GM18511 (cell line): Measurements from ENCODE around the gene SAMD1.
"Not testable (repeated sequence)": the region's sequence is repeated elsewhere in the genome, so short reads cannot be mapped to it uniquely, and the experiment has no call there.

ENCODE experiments used
- ATAC-seq: cut with Tn5 transposase; IDR thresholded peaks from one replicate; pipeline ENCODE4 v1.9.1; 2021; ENCODE audit warnings: mild to moderate bottlenecking, moderate library complexity; ENCODE audit not compliant: unreplicated experiment

The SAMD1 gene

DNA sequence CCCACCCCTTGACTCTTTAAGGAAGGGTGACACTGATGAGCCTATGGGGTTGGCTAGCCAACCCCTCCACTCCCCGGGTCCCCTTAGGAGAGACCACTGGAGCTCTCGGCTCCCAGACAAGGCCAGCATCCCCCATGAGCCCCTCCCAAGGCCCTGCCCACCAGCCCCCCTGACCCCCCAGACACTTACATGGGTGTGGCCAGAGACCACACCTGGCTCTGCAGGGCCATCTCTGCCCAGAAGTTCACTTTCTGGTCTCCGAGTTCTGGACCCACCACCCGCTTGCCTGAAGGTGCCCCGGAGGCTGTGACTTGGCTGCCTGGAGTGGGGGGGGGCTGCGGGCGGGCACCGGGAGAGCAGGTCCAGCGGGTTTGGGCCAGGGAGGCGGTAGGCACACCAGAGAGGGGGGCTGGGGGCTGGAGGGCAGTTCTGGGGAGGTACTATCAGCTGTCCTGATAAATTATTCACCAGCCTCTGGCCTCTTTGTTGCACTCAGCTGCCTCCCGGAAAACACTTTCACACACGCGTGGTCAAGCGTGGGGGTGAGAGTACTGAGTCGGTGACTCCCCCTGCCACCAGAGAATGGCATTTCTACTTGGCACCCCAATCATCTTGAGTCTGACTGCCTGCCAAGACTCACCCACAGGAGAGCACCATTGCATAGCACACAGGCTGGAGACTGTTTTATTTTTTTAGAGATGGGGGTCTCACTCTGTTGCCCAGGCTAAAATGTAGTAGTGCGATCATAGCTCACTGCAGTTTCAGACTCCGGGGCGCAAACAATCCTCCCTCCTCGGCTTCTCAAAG is 28.6 kb downstream of the SAMD1 start, which contains the start of gene PALM3:
Gene PALM3, minus strand, starts transcription at position 326 of the 807 bp plus-strand sequence. Its CDS starts 96 bp downstream, at position 230.
- no peak for ATAC-seq

DNA sequence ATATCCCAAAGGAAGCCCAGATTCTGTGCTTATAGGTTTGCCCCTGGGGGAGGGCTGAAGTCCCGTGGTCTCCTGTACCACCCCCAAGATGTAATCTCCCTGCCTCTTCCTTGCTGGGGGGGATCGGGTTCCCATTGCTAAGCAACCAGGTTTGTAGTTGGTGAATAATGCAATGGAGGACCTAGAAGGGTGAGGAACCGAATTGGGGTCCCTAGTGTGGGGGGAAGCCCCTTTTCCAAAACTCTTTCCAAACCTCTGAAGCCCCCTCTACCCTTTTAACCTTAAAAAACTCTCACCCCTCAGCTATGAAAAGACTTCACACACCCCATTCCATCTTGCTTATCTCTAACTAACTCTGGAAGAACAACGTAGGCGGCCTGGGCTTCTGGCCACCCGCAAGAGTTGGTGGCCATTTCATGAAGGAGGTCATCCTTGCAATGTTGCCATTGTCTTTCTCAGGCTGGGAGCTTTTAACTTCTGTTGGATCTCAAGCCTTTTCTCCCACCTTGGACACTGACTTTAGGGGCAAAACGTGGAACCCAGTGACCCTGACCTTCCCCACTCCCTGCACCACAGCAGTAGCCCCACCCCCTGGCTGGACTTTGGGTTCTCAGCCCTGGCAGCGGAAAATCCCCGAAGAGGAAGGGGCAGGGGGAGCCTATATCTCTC is 29.3 kb downstream of the SAMD1 start:
- ATAC-seq: no peak

GRCh38 chr19:14059652-14060155 is 30.8 kb downstream of the SAMD1 start:
- ATAC-seq: no peak

DNA sequence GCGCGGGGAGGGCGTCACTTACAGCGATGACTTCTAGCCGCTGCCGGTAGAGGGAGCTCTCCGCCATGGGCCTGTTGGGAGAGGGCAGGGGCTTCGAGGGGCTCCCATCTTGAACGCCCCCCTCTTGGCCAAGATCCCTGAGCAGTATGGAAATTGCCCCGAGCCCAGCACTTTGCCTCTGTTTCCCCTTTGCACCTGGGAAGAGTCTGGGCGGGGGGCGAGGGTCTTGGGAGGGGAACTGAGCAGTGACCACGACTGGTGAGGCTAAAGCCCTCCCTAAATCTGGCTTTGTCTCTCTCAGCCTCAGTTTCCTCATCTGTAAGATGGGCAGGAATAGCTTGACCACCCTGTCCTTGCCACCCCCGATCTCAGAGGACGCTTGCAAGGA is 31.5 kb downstream of the SAMD1 start:
- ATAC-seq: no peak

DNA sequence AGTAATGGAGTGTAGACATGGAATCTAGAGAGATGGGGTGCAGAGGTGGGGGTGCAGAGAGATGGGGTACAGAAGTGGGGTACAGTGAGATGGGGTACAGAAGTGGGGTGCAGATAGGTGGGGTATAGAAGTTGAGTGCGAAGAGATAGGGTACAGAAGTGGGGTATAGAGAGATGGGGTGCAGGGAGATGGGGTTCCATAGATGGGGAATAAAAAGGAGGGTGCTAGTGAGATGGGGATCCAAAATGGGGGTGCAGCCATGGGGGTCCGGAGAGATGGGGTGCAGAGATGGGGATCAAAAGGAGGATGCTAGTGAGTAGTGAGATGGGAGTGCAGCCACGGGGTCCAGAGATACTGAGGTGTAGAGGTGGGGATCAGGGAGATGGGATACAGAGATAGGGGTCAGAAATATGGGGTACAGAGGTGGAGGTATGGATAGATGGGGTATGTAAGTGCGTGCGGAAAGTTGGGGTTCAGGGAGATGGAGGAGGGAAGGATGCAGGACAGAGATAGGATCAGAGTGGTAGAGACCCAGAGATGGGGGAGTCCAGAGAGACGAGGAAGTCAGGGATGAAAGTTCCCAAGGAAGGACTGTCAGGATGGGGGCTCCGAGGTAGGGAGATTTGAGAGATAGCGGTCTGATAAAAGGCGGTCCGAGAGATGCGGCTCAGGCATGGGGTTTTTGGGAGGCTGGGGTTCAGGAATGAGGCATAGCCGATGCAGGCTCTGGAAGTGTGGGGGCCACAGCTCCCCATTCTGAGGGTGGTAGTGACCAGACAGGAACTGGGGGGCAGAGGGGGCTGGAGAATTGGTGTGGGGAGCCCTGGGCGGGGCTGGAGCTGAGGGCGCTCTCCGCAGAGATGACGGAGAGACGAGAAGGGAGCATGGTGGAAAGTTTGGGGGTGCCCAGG is 32.1 kb downstream of the SAMD1 start:
- no peak for ATAC-seq

DNA sequence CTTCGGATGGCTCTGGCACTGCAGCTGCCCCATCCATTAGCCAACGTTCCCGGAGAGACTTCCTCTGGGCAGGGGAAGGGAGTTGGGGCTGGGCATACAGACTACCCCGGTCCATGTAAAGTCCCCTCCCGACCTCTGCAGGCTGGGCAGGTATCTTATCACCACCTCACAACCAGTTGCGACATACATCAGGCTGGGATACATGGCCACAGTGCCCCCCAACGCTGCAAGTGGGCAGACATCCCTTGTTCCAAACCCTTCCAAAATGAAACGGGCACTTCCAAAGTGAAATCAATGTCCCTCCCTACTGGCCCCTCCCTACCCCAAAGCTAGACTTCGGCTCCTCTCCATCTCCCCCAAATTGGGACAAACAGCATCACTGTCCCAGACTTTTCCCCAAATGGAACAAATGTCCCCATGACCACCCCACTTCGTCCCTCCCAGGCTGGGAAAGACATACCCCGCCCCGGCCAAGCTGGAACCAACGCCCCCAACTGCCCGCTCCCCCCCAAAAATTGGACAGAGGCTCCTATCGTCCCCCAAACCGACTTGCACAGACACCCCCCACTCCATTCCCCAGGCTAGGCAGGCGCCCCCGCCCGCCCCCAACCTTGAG is 33.7 kb downstream of the SAMD1 start:
- no peak for ATAC-seq

- no peak for ATAC-seq
Measured at GRCh38 chr19:14056069-14056666, 34.4 kb downstream of the SAMD1 start.

GRCh38 chr19:14055396-14055795 is 35.2 kb downstream of the SAMD1 start:
- ATAC-seq: no peak

- no peak for ATAC-seq
Measured at GRCh38 chr19:14054721-14055120, 35.8 kb downstream of the SAMD1 start.

- no peak for ATAC-seq
Measured at GRCh38 chr19:14054099-14054498, 36.5 kb downstream of the SAMD1 start.

DNA sequence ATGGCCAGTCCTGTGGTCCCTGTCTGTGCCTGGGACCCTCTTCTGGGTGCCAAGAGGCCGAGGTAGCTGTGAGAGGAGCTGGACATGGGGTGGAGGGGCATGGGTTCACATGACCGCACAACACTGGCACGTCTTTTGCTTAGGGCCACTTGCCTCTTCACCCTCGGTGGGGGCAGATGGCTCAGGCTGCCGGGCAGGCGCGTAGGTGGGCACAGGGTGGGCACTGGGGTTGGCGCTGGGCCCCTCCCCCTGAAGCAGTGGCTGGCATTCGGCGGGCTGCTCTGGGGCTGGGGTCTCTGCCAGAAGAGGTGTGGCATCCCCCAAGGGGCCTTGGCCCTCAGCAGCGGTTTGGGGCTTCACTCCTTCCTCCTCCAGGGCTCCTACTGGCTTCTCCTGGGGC is 37.1 kb downstream of the SAMD1 start:
- no peak for ATAC-seq

DNA sequence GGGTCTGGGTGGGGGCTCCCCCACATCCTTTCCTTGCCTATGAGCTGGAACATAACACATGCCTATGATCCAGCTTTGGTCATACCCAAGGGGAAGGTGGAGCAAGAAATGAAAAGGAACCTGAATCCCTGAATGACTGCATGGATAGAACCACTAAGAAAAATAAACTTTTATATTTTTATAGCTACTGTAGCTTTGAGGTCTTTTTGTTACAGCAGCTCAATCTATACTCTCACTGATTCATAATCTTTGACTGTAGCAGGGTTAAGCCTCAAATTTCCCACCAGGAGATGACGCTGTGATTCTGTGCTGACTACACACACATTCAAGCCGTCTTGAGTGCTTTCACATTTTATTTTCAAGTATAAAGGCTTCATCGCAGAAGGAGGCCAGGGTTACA is 37.5 kb downstream of the SAMD1 start:
- ATAC-seq: no peak

DNA sequence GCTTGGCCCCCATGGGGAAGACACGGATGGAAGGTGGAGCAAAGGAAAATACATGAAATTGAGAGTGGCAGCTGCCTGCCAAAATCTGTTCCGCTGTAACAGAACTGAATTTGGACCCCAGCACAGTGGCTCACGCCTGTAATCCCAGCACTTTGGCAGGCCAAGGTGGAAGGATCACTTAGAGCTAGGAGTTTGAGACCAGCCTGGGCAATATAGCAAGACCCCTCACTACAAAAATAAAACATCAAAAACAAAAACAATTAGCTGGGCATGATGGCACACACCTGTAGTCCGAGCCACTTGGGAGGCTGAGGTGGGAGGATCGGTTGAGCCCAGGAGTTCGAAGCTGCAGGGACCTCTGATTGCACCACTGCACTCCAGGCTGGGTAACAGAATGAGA is 38.1 kb downstream of the SAMD1 start:
- ATAC-seq: no peak

DNA sequence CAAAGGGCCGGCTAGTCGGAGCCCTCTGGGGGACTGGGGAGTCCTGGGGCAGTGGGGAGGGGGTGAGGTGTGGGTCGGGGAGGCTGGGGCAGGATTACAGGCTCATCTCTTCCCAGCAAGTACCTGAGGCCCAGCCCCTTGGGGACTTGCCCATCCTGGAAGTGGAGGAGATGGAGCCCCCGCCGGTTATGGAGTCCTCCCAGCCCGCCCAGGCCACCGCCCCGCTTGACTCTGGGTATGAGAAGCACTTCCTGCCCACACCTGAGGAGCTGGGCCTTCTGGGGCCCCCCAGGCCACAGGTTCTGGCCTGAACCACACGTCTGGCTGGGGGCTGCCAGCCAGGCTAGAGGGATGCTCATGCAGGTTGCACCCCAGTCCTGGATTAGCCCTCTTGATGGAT is 38.6 kb downstream of the SAMD1 start:
- no peak for ATAC-seq

DNA sequence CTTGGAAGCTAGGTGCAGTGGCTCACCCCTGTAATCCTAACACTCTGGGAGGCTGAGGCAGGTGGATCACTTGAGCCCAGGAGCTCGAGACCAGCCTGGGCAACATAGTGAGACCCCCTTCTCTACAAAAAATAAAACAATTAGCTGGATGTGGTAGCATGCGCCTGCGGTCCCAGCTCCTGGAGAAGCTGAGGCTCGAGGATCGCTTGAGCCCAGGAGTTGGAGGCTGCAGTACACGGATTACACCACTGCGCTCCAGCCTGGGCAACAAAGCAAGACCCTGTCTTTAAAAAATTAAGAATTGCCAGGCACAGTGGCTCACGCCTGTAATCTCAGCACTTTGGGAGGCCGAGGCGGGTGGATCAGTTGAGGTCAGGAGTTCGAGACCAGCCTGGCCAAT is 39.6 kb downstream of the SAMD1 start:
- ATAC-seq: not testable (repeated sequence)

DNA sequence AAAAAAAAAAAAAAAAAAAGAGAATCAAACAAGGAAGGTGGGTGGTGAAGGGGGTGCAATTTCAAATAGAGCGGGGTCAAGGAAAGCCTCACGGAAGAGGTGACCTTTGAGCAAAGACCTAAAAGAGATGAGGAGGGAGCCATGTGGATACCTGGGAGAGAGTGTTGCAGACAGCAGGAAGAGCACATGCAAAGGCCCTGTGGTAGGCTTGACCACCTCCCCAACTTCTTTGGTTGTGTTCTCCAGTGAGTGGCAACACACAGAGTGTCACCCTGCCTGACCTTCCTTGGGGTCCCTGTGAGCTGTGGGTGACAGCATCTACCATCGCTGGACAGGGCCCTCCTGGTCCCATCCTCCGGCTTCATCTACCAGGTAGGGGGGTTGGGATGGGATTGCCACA is 40.0 kb downstream of the SAMD1 start:
- ATAC-seq: no peak

- no peak for ATAC-seq
Measured at GRCh38 chr19:14048443-14049153, 42.0 kb downstream of the SAMD1 start.

DNA sequence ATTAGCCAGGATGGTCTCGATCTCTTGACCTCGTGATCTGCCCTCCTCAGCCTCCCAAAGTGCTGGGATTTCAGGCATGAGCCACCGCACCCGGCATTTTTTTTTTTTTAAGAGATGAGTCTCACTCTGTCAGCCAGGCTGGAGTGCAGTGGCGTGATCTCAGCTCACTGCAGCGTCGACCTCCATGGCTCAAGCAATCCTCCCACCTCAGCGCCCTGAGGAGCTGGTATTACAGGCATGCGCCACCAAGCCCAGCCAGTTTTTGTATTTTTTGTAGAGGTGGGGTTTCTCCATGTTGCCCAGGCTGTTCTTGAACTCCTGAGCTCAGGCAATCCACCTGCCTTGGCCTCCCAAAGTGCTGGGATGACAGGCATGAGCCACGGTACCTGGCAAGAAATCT is 42.7 kb downstream of the SAMD1 start:
- ATAC-seq: not testable (repeated sequence)
